Right lobe of liver (tissue), 4 donors: ENCODE measurements around the gene KPNA2.
"Not testable (repeated sequence)": the region's sequence is repeated elsewhere in the genome, so short reads cannot be mapped to it uniquely, and the experiment has no call there.

Experiments
- CTCF ChIP-seq, 4 donors: fragments of 200-600 bp in 3 of 4; fragments of 450-650 bp in 1 of 4; IDR thresholded peaks; one replicate each; pipeline versions ENCODE4 v1.5.1 to v1.8.0; 2016 to 2022; ENCODE audit warnings: antibody characterized with exemption in 4 of 4, mild to moderate bottlenecking in 2 of 4
- POLR2A ChIP-seq: fragments of 450-650 bp; IDR thresholded peaks from one replicate; pipeline ENCODE4 v1.6.1; 2017; ENCODE audit warnings: antibody characterized with exemption, mild to moderate bottlenecking
- donor health status: DM: no; HTN: no; CAD: no.
- donor health status: DM: no; HTN: no; CAD: no.
- donor health status: DM: no; HTN: yes; CAD: no.

DNA sequence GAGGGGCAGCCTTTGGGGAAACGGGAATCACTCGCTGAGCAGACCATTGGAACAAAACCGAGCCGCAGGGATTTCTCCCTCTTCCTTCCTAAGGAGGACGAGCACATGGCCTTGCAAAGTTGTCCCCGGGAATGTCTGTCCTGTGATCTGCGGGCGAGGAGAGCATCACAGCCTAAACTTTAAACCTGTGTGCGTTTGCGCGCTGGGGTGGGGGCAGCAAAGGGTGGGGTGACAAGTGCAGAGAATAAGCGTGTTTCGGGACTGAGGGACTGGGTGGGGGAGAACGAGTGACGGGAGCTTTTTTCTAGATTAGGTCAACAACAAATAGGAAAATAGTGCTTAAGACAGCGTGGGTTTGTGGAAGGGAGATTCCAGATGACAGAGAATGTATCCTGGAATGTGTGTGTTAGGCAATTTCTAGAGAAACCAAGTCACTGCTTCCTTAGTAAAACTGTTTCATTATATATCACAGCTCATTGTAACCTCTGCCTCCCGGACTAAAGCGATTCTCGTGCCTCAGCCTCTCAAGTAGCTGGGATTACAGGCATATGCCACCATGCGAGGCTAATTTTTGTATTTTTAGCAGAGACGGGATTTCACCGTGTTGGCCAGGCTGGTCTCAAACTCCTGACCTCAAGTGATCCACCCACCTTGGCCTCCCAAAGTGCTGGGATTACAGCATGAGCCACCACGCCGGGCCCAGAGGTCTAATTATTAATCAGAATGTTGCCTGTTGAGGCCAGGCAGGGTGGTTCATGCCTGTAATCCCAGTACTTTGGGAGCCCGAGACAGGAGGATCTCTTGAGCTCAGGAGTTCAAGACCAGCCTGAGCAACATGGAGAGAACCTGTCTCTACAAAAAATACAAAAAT is 39.0 kb upstream of the KPNA2 start, which contains the start of gene C17orf58:
- not testable (repeated sequence) for TF ChIP-seq CTCF (IDR thresholded peaks at IDR 0.05); POLR2A
